Activated T-cell treated with anti-CD3 and anti-CD28 coated beads, Interleukin-2, amount 50 U/mL, for 48 hours (primary cell): ENCODE data around the gene DDA1.
"Not testable (repeated sequence)": the region's sequence is repeated elsewhere in the genome, so short reads cannot be mapped to it uniquely, and the experiment has no call there.

Source experiments
- DNase-seq, 2 experiments: peaks; one replicate each; pipeline ENCODE4 v3.0.0-alpha.2; 2020

Gene DDA1

GRCh38 chr19:17289489-17289888 is 19.9 kb upstream of the DDA1 start:
- DNase-seq = peak; percentile 72 to 81

DNA sequence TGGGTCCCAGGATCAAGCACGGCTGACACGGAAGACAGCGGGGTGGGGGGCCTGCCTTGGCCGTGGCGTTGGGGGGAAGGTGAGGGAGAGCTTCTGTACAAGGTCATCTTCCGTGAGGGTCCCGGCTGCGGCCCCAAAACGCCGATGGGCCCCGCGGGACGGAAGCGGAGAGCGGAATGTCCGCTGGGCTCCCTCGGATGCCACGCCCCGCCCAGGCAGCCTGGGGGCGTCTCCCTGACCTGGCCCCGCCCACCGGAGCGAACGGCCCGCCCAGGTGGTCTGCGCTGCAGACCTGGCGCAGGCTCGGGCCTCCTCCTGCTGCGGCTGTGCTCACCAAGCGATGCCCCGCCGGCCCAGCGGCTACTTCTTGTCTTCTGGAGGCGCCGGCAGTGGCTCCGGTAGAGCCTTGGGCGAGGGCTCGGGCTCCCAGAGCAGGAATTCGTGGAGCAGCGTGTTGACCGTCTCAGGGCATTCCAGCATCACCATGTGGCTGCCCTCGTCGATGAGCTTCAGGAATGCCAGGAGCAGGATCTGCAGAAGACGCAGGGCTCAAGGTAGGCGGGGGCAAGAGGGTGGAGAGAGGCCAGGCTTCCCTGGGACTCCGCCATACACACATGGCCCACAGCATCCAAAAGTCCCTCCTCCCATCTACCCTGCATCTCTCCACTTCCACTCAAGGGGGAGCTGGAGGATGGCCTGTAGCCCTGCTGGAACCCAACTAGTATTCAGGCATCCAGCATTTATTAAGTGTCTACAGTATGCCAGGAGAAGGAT is 16.9 kb upstream of the DDA1 start:
- peak; percentile 91 to 92 for DNase-seq

- DNase-seq = no peak
Measured at GRCh38 chr19:17293605-17294004, 15.8 kb upstream of the DDA1 start.

DNA sequence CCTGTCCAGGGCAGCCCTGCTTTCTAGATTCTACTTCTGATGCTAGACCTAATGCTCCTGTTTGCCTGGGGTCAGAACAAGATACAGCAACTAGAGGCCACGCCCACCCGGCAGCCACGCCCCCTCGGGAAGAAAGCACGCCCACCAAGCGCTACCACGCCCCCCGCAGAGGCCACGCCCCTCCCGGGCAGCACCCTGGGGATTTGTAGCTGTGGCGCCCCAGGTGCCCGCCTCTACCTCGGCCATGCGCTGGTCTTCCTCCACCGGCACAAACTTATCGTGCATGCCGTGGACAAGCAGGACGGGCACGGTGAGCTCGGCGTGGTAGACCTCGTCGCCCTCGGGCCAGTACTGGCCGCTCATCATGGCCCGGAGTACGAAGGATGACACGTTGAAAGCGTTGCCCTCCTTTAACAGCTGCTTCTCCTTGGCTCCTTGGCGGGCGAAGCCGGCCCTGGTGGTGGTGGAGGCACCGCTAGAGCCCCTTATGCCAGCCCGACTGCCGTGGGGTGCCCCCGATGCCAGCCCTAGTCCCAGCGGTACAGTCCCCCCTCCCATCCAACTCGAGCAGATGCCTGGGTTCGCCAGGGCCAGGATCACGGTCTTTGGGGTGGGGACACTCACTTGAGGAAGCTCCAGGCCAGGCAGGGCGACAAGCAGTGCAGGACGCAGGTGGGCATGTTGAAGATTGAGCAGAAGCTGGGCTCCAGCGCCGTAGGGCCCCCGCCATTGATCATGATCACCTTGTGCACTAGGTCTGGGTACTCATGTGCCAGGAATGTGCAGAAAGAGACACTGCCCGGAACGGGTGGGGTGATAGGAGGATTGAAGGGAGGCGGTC is 15.1 kb upstream of the DDA1 start:
- DNase-seq = peak; percentile 80 to 83

- DNase-seq = not testable (repeated sequence)
Measured at GRCh38 chr19:17295551-17295950, 13.8 kb upstream of the DDA1 start.

DNA sequence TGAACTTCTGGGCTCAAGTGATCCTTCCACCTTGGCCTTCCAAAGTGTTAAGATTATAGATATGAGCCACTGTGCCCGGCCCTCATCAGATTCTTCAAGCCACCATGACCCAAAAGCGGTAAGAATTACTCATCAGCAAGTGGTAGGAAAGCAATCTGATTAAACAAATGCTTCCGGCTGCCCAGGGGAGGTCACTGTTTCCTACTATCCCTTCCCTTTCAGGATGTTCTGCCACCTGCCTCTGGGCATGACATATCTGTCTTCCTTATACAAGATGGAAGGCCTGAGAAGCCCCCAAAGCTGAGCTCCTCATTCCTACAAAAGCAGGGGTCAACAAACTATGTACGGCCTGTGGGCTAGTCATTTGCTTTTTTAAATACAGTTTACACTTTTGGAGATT is 13.1 kb upstream of the DDA1 start:
- no peak for DNase-seq

DNA sequence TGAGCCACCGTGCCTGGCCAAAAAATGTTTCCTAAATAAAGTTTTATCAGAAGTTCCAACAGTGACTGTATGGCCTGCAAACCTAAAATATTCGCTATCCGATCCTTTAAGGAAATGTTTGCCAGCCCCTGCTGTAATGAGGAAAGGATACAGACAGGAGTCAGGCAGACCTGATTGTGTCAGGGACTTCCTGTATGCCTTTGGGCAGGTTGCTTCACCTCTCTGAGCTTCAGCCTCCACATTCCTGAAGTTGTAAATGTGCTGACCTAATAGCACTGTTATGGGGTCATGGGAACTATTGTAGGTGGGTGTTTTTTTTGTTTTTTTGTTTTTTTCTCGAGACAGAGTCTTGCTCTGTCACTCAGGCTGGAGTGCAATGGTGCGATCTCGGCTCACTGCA is 12.4 kb upstream of the DDA1 start:
- no peak for DNase-seq

- no peak for DNase-seq
Measured at GRCh38 chr19:17300992-17301619, 8.3 kb upstream of the DDA1 start.

- peak; percentile 36 for DNase-seq
Measured at GRCh38 chr19:17302391-17303166, 6.8 kb upstream of the DDA1 start.

GRCh38 chr19:17303167-17303939 is 6.0 kb upstream of the DDA1 start, which contains the start of gene ABHD8:
TSS of gene ABHD8 (minus strand) at chr19:17303425. CDS start at chr19:17301616, 1,809 bp downstream.
- DNase-seq = peak; percentile 97 to 98

DNA sequence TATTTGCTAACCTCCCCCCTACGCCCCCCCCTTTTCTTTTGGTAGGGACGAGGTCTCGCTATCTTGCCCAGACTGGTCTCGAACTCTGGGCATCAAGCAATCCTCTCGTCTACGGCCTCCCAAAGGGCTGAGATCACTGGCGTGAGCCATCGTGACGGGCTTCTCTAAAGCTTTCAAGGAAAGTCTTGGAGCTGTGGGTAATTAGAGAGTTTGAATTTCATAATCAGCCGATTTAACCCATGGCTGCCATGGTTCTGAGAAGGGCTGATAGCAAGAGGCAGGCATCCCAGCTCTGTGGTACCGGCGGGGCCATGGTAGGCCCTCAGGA is 5.5 kb upstream of the DDA1 start:
- DNase-seq = no peak

- no peak for DNase-seq
Measured at GRCh38 chr19:17304386-17305215, 4.8 kb upstream of the DDA1 start.

GRCh38 chr19:17305216-17305516 is 4.2 kb upstream of the DDA1 start:
- no peak for DNase-seq

- DNase-seq = peak; percentile 95 to 97
Measured at GRCh38 chr19:17305517-17306284, 3.7 kb upstream of the DDA1 start, which contains the start of gene MRPL34. TSS of gene MRPL34 (plus strand) at chr19:17305872. CDS start at chr19:17305893, 21 bp downstream.

- DNase-seq = no peak
Measured at GRCh38 chr19:17306285-17306714, 3.1 kb upstream of the DDA1 start.

DNA sequence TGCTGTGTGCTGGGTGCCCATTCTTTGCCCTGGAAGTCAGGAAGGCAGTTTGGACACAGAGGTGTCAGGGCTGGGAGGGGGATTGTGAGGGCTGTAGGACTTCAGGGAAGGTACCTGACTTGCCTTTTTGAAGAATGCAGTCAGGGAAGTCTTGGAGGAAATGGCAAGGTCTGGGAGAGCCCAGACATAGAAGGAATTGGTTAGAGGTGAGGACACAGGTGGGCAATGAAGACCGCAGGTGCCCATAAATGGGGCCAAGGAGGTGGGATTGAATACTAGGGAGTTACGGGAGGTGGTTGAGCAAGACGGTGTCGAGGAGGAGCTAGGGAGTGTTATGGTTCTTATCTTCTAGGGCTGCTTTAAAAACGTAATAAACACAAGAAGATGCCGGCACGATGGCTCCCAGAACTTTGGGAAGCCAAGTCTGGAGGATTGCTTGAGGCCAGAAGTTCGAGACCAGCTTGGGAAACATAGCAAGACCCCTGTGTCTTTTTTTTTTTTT is 1.4 kb upstream of the DDA1 start:
- DNase-seq = no peak

GRCh38 chr19:17309965-17310461 is 650 bp downstream of the DDA1 start:
- no peak for DNase-seq

DNA sequence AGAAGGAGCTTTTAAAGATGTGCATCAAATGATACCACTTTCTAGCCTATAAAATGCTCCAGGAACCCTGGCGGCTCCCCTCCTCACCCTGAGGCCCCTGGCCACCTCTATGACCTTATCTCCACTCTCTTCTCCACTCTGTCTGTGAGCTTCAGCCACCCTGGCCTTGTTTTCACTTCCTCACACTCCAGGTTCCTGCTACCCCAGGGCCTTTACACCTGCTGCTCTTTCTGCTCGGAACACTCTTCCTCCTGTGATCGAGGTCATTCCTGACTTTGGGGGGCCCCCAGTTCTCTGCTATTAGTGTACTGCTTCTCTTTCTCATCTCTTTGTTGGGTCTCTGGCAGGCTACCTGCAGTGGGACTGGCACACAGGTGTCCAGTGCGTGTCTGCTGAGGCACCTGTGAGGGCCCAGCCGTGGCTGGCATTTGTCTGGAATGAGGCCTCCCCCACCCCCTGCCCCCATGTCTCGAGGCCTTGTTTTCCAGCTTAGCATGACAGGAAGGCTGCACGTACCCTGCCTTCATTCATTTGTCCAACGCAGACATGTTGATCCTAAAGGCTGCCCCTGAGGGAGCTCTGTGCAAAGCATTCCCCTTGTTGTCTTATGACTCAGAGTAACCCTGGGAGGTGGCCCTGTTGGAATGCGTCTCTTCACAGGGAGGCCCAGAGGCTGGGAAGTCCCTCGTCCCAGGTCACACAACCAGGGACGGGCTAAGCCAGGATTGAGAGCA is 2.3 kb downstream of the DDA1 start:
- DNase-seq = no peak
